ENCODE measurements around the gene EIF4E3. TPM values are rescaled to one million over a fixed set of nuclear protein-coding genes. Genes with fewer than 3 reads are reported as not detected.

Gene EIF4E3
- total RNA-seq, 1 donor, result 21.1 TPM

DNA sequence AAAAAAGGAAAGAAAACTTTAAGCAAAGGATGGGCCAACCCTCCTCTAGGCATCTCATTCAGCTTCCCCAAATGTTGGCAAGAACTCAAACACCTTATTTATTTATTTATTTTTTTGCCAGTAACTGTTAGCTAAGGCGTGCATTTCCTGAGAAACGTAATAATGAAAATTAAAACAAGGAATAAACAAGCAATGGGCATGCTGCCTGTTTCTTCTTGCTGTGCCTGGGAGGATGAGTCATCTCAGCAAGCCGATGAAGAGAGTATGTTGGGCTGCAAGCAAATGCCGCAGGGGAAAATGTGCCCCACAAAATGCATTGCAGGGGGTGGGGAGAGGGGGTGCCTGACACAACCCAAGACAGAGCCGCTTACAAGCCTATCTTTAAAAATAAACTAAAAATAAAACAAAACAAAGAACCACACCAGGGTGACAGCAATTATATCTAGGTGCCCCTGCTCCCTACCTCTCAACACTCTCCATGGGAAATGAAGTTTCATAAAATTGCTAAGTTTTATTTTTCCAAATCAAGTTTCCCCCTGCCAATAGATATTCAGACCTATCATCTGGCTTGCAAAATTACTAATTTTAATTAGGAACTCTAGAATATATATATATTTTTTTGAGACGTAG lies 40.3 kb downstream of the EIF4E3 start:
- Histone ChIP-seq H3K27me3 (ENCODE audit: insufficient read depth, low read length) (no peaks in the 10 kb centered on the region), H3K9me3 (ENCODE audit: low read depth, low read length) (no peaks in the 10 kb centered on the region), H3K4me1 (ENCODE audit: insufficient read depth, low read length) (peaks cover 10% of the 10 kb centered on the region), H3K4me3 (ENCODE audit: low read length) (no peak overlapping the region)

DNA sequence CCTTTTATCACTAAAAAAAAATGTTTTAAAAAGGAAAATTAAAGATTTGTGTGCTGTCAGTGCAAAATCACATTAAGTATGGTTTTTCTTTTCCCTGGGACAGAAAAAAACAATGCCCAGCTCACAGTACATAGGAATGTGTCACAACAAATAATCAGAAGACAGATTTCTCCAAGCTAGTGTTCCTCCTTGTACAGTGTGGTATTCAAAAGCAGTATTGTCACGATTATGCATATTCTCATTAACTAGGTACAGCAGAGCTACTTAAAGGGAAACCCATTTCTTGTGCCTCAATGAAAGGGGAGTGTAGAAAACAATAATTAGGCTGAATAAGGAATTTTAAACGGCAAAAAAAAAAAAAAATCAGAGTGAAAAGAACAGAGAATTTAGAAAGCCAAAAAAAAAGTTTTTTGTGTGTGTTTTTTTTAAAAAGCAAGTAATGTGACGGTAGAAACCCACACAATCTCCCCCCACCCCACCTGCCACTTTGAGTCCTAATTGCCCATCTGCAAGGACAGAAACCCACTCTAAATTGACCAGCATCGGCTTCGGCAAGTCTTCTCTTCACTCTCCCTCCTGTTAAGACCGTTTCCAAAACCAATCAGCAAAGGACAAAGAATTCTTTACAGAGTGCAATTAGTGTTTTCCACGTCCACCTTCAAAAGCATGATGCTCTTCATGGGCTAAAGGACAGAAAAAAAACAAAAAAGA lies 41.0 kb downstream of the EIF4E3 start:
- H3K4me1 ChIP-seq (ENCODE audit: insufficient read depth, low read length), result peaks cover 10% of the 10 kb centered on the region
- H3K9me3 ChIP-seq (ENCODE audit: low read depth, low read length), result no peaks in the 10 kb centered on the region
- H3K4me3 ChIP-seq (ENCODE audit: low read length), result no peak overlapping the region
- H3K27me3 ChIP-seq (ENCODE audit: insufficient read depth, low read length), result no peaks in the 10 kb centered on the region

DNA sequence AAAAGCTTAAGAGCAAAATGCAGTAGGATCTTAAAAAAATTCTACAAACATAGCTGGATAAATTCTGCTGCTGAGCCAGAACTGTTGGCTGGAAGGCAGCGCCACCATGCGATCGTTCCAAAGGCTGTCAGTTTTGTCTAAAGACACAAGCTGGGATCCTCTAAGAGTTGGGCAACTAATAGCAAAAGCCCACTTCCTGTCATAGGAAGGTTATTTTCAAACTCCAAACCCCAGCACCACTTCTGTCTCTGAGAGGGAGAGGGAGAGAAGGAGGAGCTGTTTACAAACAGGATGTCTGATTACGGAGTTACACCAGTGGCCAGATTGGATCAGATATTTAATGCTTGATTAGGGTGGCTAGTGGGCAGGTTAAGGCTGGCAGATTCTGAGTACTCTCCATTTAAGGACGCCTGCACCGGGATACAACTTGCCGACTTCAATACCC lies 44.0 kb downstream of the EIF4E3 start:
- Histone ChIP-seq H3K27me3 (ENCODE audit: insufficient read depth, low read length) (no peaks in the 10 kb centered on the region), H3K4me3 (ENCODE audit: low read length) (no peak overlapping the region), H3K4me1 (ENCODE audit: insufficient read depth, low read length) (peaks cover 10% of the 10 kb centered on the region), H3K9me3 (ENCODE audit: low read depth, low read length) (no peaks in the 10 kb centered on the region)

DNA sequence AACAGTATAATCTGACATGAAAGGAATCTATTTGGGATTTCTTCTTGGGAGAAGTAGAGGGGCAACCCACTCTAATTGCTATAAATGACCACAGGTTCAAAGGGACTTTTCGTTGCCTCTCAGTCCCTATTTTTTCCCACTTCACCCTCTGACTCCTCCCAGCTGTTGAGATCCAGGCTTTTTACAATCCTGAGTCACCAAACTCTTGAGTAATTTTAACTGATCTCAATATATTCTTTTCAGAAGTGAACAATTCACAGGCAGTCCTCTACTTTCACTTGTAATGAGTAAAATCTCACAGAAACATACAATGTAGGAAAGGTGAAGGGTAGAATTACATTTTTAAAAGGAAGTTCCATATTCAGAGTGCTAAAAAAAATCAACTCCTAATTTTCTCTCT lies 44.6 kb downstream of the EIF4E3 start:
- H3K4me3 ChIP-seq (ENCODE audit: low read length), result no peak overlapping the region
- no peaks in the 10 kb centered on the region for H3K27me3 ChIP-seq (ENCODE audit: insufficient read depth, low read length)
- peaks cover 10% of the 10 kb centered on the region for H3K4me1 ChIP-seq (ENCODE audit: insufficient read depth, low read length)
- H3K9me3 ChIP-seq (ENCODE audit: low read depth, low read length), result no peaks in the 10 kb centered on the region

DNA sequence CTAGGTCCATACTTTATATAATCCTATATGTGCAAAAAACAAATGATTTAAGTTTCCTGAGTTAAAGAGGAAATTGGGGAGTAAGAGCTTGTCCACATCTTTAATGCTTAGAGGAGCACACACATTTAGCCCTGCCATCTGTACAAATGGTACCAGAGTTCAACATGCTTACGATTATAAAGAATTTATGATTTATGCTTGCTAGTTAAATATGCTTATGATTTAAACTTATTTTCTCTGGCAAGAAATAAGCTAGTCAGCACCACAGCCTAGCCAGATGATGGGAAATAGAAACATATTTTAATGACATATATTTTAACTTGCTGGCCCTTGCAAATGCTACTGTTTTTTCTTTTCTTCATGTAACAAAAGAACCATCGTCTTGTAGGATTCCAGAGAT lies 48.3 kb downstream of the EIF4E3 start:
- no peaks in the 10 kb centered on the region for H3K27me3 ChIP-seq (ENCODE audit: insufficient read depth, low read length)

DNA sequence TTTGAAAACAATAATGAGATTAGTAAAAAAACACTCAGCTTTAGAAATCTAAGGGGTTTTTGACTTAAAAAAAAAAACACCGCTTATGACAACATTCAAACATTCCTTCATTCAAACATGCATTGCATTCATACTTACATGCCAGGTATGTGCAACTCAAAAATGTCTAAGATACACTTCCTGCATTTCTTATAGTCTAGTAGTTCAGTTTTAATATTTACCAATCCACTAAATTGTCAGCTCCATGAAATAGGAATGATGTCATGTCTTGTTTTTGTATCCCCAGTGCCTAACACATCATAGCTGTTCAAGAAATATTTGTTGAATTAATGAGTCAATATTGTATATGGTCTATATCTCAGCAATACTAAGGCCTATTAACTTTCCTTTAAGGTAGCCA lies 51.7 kb downstream of the EIF4E3 start:
- Histone ChIP-seq H3K4me3 (ENCODE audit: low read length) (no peak overlapping the region), H3K9me3 (ENCODE audit: low read depth, low read length) (no peaks in the 10 kb centered on the region), H3K27me3 (ENCODE audit: insufficient read depth, low read length) (no peaks in the 10 kb centered on the region), H3K4me1 (ENCODE audit: insufficient read depth, low read length) (no peaks in the 10 kb centered on the region)

More for the DNA sequence above, 48.3 kb downstream of the EIF4E3 start:
- Histone ChIP-seq H3K9me3 (ENCODE audit: low read depth, low read length) (no peaks in the 10 kb centered on the region), H3K4me1 (ENCODE audit: insufficient read depth, low read length) (peaks cover 7% of the 10 kb centered on the region), H3K4me3 (ENCODE audit: low read length) (no peak overlapping the region)

DNA sequence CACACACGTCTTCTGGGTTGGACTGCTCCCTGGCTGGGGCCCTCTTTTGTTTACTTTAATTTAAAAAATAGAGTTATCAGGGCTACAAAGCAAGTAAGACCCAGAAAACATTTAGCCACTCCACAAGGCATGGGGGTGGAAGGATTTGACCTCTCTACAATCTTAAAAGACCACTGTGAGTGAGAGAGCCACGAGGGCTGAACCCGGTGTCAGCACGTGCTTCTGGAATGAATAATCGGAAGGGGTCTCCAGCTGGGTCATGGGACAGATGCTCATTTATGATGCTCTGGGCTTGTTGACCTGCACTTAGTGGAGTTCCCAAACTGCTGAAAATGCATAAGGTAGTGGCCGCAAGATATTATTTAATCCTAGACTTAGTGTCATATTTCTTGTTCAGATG lies 52.4 kb downstream of the EIF4E3 start:
- H3K9me3 ChIP-seq (ENCODE audit: low read depth, low read length), result no peaks in the 10 kb centered on the region
- no peak overlapping the region for H3K4me3 ChIP-seq (ENCODE audit: low read length)
- no peaks in the 10 kb centered on the region for H3K27me3 ChIP-seq (ENCODE audit: insufficient read depth, low read length)
- no peaks in the 10 kb centered on the region for H3K4me1 ChIP-seq (ENCODE audit: insufficient read depth, low read length)

DNA sequence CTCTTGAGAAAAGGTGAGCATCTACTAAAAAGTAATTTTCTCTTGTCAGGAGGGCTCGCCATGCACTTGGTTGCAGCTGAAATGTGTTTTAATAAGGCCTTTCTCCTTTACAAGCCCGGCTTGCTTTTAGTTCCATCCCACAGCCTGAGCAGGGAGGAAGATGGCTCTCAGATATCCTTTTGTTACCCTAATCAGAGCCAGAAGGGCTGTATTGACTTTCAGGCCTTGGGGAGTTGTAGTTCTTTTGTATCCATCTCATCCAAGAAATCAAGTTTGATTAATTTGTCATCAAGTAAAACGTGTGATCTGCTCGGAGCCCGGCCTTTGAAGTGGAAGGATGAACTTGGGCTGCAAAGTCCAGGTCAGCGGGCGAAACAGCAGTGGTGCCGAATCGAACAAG lies 52.9 kb downstream of the EIF4E3 start:
- H3K27me3 ChIP-seq (ENCODE audit: insufficient read depth, low read length), result no peaks in the 10 kb centered on the region
- no peaks in the 10 kb centered on the region for H3K9me3 ChIP-seq (ENCODE audit: low read depth, low read length)
- H3K4me3 ChIP-seq (ENCODE audit: low read length), result no peak overlapping the region
- no peaks in the 10 kb centered on the region for H3K4me1 ChIP-seq (ENCODE audit: insufficient read depth, low read length)

DNA sequence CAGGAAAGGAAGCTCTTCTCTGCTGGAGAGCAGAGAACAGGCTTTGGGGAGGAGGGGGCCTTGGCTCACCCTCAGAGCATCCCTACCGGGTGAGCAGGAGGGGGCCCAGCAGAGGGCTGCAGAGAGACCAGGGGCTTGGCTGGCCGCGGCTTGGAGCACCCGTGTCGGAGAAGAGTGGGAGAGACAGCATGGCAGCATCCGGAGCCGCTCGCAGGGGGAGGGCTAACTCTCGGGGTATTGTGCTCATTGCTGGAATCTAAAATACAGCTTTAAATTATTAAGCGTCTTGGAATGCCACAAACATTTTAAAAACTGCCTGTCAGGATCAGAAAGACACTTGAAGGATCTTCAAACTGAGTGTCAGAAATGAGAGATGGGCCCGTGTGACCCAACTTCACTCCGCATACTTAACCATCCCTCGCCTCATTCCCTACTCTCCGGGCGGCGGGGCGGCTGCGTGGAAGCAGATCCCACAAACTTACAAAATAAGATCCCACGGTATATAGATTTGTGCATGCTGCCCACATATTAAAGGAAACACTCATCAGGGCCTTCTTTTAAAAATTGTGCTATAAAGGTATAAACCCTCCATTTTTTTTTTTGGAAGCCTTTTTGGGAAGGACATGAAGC lies 53.9 kb downstream of the EIF4E3 start:
- Histone ChIP-seq H3K9me3 (ENCODE audit: low read depth, low read length) (no peaks in the 10 kb centered on the region), H3K27me3 (ENCODE audit: insufficient read depth, low read length) (no peaks in the 10 kb centered on the region), H3K4me3 (ENCODE audit: low read length) (no peak overlapping the region), H3K4me1 (ENCODE audit: insufficient read depth, low read length) (no peaks in the 10 kb centered on the region)

DNA sequence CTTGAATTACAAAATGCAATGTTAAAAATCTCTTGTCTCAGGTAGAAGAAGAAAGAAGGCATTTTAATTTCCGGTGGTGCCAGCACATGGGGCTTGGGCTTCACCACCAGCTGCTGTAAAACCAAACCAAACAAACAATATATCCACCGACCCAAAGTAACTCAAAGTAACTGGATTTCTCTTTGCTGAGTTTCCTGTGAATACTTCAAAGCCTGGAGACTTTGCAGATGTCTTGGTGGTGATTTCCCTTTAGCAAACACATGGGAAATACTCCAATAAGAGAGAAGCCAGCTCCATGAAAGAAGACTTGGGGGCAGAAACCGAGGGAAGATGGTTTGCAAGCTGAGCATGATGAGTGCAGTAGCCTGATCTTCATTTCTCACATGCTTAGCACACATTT lies 62.6 kb downstream of the EIF4E3 start:
- H3K4me3 ChIP-seq (ENCODE audit: low read length), result no peak overlapping the region
- H3K4me1 ChIP-seq (ENCODE audit: insufficient read depth, low read length), result peaks cover 4% of the 10 kb centered on the region
- H3K27me3 ChIP-seq (ENCODE audit: insufficient read depth, low read length), result no peaks in the 10 kb centered on the region
- H3K9me3 ChIP-seq (ENCODE audit: low read depth, low read length), result no peaks in the 10 kb centered on the region

DNA sequence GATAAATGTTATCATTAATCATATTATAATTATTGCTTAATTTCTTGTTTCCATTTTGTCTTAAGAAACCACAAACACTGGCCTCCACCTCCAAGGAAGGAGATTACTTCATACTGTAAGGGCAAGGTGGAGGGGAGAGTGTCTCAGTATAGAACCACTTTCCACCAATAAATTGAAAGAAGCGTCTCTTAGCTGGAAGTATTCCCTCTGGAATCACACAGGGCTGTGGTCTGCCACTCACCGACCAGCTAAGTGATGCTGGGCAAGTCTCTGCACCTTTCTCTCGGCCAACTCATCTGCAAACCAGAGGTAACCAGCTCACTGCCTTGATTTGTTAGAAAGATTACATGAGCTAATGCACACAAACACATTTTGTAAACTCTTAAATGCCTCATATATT lies 63.1 kb downstream of the EIF4E3 start:
- Histone ChIP-seq H3K4me1 (ENCODE audit: insufficient read depth, low read length) (peaks cover 4% of the 10 kb centered on the region), H3K9me3 (ENCODE audit: low read depth, low read length) (no peaks in the 10 kb centered on the region), H3K4me3 (ENCODE audit: low read length) (no peak overlapping the region), H3K27me3 (ENCODE audit: insufficient read depth, low read length) (no peaks in the 10 kb centered on the region)

DNA sequence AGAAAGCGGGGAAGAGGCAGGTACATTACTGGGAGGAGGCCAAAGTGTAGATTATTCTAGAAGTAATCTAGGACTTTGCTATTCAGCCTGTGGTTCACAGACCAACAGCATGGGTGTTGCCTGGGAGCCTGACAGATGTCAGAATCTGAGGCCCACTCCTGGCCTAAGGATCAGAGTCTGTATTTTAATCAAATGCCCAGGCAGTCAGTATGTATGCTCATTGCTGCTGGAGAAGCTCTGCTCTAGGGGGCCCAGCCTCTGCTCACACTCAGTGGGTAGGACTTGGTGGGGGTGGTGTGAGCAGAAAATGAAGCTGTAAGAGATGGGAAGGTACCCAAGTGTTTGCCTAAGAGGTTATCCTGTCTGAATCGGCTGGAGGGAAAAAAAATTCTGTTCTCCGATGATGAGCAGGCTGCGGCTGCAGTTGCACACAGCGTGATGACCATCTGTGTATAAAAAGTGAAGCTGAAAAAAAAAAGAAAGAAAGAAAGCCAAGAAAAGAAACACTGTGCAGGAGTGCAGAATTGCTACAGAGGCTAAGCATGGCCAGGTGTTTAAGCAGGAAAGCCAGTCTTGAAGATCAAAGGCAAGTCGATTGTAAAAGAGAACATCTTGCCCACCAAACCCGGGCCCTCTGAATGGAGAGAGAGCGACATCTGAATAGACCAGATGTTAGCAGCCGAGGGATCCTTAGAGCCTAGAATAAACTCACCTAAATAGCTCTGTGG lies 65.2 kb downstream of the EIF4E3 start:
- Histone ChIP-seq H3K27me3 (ENCODE audit: insufficient read depth, low read length) (no peaks in the 10 kb centered on the region), H3K9me3 (ENCODE audit: low read depth, low read length) (no peaks in the 10 kb centered on the region), H3K4me1 (ENCODE audit: insufficient read depth, low read length) (peaks cover 4% of the 10 kb centered on the region)

DNA sequence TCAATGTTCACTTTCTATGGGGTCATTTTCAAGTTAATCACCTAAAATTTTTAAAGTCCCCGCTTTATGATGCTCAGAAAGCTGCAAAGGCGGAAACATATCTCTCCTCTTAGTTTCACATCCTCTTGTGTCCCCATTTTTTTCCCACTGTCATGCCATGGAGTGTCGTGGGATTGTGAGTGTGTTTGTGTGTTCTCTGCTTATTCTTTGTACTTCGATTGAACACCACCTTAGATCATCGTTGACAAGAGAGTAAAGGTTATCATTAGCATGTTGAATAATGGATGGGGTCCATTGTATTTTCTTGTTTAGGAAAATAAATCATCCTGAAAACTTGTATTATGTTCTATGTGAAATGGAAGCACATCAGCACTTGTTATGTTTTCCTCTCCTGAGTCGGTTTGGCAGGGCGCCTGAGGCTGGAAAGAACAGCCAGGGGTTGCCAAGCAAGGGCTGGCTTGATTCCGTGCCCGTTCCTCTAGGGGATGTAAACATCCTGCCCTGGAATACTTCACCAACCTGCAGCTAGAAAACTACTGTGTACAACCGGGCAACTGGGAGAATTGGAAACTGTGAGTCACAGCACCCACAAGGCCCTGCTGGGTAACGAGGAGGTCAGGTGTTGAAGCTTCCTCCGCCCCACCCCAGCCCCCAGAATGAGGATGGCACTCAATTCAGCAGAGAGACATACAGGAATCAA lies 67.2 kb downstream of the EIF4E3 start:
- Histone ChIP-seq H3K27me3 (ENCODE audit: insufficient read depth, low read length) (no peaks in the 10 kb centered on the region), H3K4me1 (ENCODE audit: insufficient read depth, low read length) (peaks cover 4% of the 10 kb centered on the region), H3K4me3 (ENCODE audit: low read length) (no peak overlapping the region), H3K9me3 (ENCODE audit: low read depth, low read length) (no peaks in the 10 kb centered on the region)

More for the DNA sequence above, 65.2 kb downstream of the EIF4E3 start:
- H3K4me3 ChIP-seq (ENCODE audit: low read length), result no peak overlapping the region

DNA sequence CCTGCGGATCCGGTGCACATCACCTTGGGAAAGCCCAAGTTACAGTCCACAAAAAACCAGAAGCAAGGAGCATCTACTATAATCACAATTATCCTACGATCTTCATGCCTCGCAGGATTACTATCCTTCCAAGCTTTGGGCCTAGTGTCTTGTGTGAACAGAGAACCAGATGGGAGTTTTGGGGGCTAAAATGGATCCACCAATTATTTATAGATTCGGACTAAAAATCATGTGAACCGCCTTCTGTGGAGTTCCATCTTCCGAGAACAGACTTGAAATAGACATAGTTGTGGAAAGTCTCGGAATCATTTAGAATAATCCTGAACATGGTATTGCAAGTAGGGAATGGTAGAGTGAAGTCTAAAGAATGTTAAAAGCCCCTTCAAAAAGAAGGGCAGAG lies 70.1 kb downstream of the EIF4E3 start:
- no peaks in the 10 kb centered on the region for H3K4me1 ChIP-seq (ENCODE audit: insufficient read depth, low read length)
- H3K4me3 ChIP-seq (ENCODE audit: low read length), result no peak overlapping the region
- no peaks in the 10 kb centered on the region for H3K27me3 ChIP-seq (ENCODE audit: insufficient read depth, low read length)
- no peaks in the 10 kb centered on the region for H3K9me3 ChIP-seq (ENCODE audit: low read depth, low read length)

DNA sequence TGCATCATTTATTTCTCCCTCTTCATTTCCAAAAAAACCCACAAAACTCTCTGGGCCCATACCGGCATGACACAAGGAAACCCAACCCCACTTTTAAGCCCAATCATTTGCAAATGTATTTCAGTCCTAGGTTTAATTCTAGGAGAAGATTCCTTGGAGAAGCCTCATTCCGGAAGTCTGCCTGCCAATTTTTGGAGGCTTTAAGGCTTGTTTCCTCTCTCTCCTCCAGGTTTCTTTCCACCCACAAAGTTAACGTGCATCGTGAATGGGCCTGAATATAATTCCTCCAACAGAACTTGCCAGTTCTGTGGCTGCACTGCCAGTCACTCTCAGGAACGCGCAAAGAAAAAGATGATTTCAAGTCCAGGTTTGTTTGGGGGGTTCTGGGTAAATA lies 71.8 kb downstream of the EIF4E3 start:
- Histone ChIP-seq H3K4me1 (ENCODE audit: insufficient read depth, low read length) (no peaks in the 10 kb centered on the region), H3K4me3 (ENCODE audit: low read length) (no peak overlapping the region), H3K27me3 (ENCODE audit: insufficient read depth, low read length) (no peaks in the 10 kb centered on the region), H3K9me3 (ENCODE audit: low read depth, low read length) (no peaks in the 10 kb centered on the region)

Data from mononuclear cell (primary cell).